ENCODE data around the gene TBC1D8. TPM values are rescaled to one million over a fixed set of nuclear protein-coding genes. Genes with fewer than 3 reads are reported as not detected.

TBC1D8 gene
- total and polyA plus RNA-seq, 2 of the 13 experiments (the other 11 are each of a cell fraction or from before 2014, with no cell fraction given) = 45.1 to 95.4 TPM

DNA sequence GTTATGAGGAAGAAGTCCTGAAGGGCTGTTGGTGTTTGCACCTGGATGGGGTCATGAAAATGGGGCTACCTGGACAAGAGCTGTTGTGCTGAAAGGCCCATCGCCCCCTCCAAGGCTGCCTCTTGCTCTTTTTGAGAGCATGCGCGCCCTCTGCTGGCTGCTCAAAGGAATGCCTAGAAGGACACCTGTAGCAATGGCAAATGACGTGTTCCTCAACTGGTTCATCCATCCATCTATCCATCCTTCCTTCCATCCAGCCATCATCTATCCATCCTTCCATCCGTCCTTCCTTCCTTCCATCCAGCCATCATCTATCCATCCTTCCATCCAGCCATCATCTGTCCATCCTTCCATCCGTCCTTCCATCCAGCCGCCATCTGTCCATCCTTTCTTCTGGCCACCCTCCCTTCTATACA, 166.3 kb downstream of the TBC1D8 start (continued):
- TF ChIP-seq SALL2 (CRISPR knock-in tag; IDR thresholded peaks at IDR 0.05) (no peak), ZNF678 (CRISPR knock-in tag; IDR thresholded peaks at IDR 0.05) (no peak), ZBTB38 (CRISPR knock-in tag; IDR thresholded peaks at IDR 0.05) (peak; percentile 57; the same call in 1 of the 2 replicates), FOXO1 (CRISPR knock-in tag; IDR thresholded peaks at IDR 0.05) (peak; percentile 41; the same call in 1 of the 2 replicates), FOXK1 (CRISPR knock-in tag; IDR thresholded peaks at IDR 0.05; ENCODE audit: borderline replicate concordance, low read depth) (peak; percentile 33; the same call in 1 of the 2 replicates), FOXC1 (CRISPR knock-in tag; IDR thresholded peaks at IDR 0.05; ENCODE audit: borderline replicate concordance) (no peak), SOX13 (IDR thresholded peaks at IDR 0.05) (no peak), SOX13 (CRISPR knock-in tag; conservative IDR thresholded peaks at IDR 0.05 in 1 of 2, IDR thresholded peaks at IDR 0.05 in 1 of 2) (0 out of 4 replicates have a peak, but pooled peaks of 1 of the 2 experiments have one; percentile 14), ZNF101 (CRISPR knock-in tag; IDR thresholded peaks at IDR 0.05; ENCODE audit: borderline replicate concordance, low read depth) (no peak), HOXA9 (CRISPR knock-in tag; IDR thresholded peaks at IDR 0.05; ENCODE audit: borderline replicate concordance) (no peak), FOSL2 (CRISPR knock-in tag; IDR thresholded peaks at IDR 0.05) (peak; percentile 41), ZNF33B (CRISPR knock-in tag; IDR thresholded peaks at IDR 0.05) (0 out of 2 replicates have a peak, but pooled peaks have one; percentile 66), SPEN (CRISPR knock-in tag; IDR thresholded peaks at IDR 0.05; ENCODE audit: low read depth) (peak; percentile 35; the same call in 1 of the 2 replicates), SP1 (IDR thresholded peaks at IDR 0.05) (0 out of 2 replicates have a peak, but pooled peaks have one; percentile 65), SP1 (CRISPR knock-in tag; IDR thresholded peaks at IDR 0.05) (no peak), BCL6 (CRISPR knock-in tag; IDR thresholded peaks at IDR 0.05) (peak; percentile 27; the same call in 1 of the 2 replicates), KDM4B (CRISPR knock-in tag; IDR thresholded peaks at IDR 0.05) (no peak)
- TF ChIP-seq, protein P1, sequence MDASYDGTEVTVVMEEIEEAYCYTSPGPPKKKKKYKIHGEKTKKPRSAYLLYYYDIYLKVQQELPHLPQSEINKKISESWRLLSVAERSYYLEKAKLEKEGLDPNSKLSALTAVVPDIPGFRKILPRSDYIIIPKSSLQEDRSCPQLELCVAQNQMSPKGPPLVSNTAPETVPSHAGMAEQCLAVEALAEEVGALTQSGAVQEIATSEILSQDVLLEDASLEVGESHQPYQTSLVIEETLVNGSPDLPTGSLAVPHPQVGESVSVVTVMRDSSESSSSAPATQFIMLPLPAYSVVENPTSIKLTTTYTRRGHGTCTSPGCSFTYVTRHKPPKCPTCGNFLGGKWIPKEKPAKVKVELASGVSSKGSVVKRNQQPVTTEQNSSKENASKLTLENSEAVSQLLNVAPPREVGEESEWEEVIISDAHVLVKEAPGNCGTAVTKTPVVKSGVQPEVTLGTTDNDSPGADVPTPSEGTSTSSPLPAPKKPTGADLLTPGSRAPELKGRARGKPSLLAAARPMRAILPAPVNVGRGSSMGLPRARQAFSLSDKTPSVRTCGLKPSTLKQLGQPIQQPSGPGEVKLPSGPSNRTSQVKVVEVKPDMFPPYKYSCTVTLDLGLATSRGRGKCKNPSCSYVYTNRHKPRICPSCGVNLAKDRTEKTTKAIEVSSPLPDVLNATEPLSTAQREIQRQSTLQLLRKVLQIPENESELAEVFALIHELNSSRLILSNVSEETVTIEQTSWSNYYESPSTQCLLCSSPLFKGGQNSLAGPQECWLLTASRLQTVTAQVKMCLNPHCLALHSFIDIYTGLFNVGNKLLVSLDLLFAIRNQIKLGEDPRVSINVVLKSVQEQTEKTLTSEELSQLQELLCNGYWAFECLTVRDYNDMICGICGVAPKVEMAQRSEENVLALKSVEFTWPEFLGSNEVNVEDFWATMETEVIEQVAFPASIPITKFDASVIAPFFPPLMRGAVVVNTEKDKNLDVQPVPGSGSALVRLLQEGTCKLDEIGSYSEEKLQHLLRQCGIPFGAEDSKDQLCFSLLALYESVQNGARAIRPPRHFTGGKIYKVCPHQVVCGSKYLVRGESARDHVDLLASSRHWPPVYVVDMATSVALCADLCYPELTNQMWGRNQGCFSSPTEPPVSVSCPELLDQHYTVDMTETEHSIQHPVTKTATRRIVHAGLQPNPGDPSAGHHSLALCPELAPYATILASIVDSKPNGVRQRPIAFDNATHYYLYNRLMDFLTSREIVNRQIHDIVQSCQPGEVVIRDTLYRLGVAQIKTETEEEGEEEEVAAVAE (CRISPR knock-in tag; IDR thresholded peaks at IDR 0.05; ENCODE audit: borderline replicate concordance) = 0 out of 2 replicates have a peak, but pooled peaks have one; percentile 20
- TF ChIP-seq, protein P2, sequence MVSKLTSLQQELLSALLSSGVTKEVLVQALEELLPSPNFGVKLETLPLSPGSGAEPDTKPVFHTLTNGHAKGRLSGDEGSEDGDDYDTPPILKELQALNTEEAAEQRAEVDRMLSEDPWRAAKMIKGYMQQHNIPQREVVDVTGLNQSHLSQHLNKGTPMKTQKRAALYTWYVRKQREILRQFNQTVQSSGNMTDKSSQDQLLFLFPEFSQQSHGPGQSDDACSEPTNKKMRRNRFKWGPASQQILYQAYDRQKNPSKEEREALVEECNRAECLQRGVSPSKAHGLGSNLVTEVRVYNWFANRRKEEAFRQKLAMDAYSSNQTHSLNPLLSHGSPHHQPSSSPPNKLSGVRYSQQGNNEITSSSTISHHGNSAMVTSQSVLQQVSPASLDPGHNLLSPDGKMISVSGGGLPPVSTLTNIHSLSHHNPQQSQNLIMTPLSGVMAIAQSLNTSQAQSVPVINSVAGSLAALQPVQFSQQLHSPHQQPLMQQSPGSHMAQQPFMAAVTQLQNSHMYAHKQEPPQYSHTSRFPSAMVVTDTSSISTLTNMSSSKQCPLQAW (CRISPR knock-in tag; IDR thresholded peaks at IDR 0.05) = peak; percentile 59; the same call in 1 of the 2 replicates
- TF ChIP-seq, protein P3, sequence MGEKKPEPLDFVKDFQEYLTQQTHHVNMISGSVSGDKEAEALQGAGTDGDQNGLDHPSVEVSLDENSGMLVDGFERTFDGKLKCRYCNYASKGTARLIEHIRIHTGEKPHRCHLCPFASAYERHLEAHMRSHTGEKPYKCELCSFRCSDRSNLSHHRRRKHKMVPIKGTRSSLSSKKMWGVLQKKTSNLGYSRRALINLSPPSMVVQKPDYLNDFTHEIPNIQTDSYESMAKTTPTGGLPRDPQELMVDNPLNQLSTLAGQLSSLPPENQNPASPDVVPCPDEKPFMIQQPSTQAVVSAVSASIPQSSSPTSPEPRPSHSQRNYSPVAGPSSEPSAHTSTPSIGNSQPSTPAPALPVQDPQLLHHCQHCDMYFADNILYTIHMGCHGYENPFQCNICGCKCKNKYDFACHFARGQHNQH (CRISPR knock-in tag; IDR thresholded peaks at IDR 0.05) = peak; percentile 31; the same call in 1 of the 2 replicates
- TF ChIP-seq, protein P4, sequence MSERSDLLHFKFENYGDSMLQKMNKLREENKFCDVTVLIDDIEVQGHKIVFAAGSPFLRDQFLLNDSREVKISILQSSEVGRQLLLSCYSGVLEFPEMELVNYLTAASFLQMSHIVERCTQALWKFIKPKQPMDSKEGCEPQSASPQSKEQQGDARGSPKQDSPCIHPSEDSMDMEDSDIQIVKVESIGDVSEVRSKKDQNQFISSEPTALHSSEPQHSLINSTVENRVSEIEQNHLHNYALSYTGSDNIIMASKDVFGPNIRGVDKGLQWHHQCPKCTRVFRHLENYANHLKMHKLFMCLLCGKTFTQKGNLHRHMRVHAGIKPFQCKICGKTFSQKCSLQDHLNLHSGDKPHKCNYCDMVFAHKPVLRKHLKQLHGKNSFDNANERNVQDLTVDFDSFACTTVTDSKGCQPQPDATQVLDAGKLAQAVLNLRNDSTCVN (CRISPR knock-in tag; IDR thresholded peaks at IDR 0.05; ENCODE audit: borderline replicate concordance) = 0 out of 2 replicates have a peak, but pooled peaks have one; percentile 45

Data from HepG2 (cell line).